Hepatocyte (in vitro differentiated cells): ENCODE data around the gene SFRP5.

ENCODE experiments used
- EZH2 ChIP-seq: fragments of 200-600 bp; sonication (generic); IDR thresholded peaks from 2 replicates; pipeline ENCODE4 v1.6.1; 2016; ENCODE audit warnings: antibody characterized with exemption, mild to moderate bottlenecking, borderline replicate concordance
- TF ChIP-seq, protein P1 (sequence below): fragments of 200-600 bp; sonication (generic); IDR thresholded peaks from 2 replicates; pipeline ENCODE4 v1.5.1; 2016; ENCODE audit warnings: antibody characterized with exemption, mild to moderate bottlenecking; ENCODE audit not compliant: poor library complexity

DNA sequence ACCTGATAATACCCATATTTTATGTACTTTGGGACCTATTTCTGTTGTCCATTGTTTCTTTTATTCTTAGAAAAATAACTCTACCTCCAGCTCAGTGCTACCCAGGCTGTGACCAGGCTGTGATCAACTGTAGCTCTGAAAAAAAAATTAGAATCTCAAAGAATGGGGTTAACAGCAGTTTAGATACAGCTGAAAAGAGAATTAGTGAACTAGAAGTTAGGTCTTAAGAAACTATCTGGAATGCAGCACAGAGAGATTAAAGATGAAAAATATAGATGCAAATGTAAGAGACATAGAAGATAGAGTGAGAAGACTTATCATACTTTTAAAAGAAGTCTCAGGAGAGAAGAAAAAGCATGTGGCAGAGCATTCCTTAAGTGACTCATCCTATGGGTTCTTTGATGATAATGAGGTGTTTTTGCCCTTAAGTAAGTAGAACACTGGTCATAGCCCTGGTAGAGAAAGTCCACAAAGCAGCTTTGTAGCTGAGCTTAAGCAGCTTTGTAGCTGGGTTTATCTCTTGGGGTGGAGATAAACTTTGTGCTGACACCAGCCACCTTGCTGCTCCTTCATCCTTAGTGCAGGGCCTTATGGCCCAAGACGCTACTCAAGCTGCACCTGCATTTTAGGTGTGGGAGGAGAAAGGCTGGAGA lies 27.3 kb upstream of the SFRP5 start:
- TF ChIP-seq, protein P1, sequence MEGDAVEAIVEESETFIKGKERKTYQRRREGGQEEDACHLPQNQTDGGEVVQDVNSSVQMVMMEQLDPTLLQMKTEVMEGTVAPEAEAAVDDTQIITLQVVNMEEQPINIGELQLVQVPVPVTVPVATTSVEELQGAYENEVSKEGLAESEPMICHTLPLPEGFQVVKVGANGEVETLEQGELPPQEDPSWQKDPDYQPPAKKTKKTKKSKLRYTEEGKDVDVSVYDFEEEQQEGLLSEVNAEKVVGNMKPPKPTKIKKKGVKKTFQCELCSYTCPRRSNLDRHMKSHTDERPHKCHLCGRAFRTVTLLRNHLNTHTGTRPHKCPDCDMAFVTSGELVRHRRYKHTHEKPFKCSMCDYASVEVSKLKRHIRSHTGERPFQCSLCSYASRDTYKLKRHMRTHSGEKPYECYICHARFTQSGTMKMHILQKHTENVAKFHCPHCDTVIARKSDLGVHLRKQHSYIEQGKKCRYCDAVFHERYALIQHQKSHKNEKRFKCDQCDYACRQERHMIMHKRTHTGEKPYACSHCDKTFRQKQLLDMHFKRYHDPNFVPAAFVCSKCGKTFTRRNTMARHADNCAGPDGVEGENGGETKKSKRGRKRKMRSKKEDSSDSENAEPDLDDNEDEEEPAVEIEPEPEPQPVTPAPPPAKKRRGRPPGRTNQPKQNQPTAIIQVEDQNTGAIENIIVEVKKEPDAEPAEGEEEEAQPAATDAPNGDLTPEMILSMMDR = no peak
- TF ChIP-seq EZH2 = no peak
